Measurements from ENCODE around the gene RIN1. TPM values are rescaled to one million over a fixed set of nuclear protein-coding genes. Genes with fewer than 3 reads are reported as not detected.

The RIN1 gene
- total RNA-seq, 2 experiments from 2014 or later, result 1.5 to 1.6 TPM

Other genes with a start within 250 kb of the RIN1 start
- gene KLC2, start 78.7 kb downstream of the RIN1 start, total RNA-seq, result 10 to 100 TPM; 39.4 to 40.2 TPM
- 100 to 1,000 TPM in 1 of 2 experiments, 10 to 100 TPM in 1; 97.6 to 102 TPM for gene RAB1B, start 67.8 kb downstream of the RIN1 start, total RNA-seq
- 1 to 10 TPM; 1.9 to 2.2 TPM for gene CNIH2, start 58.3 kb downstream of the RIN1 start, total RNA-seq
- gene YIF1A, start 47.3 kb downstream of the RIN1 start, total RNA-seq, result 10 to 100 TPM; 64.1 to 72.4 TPM
- not detected for gene TMEM151A, start 44.5 kb downstream of the RIN1 start, total RNA-seq
- gene CD248, start 19.4 kb downstream of the RIN1 start, total RNA-seq, result 10 to 100 TPM; 11.0 to 11.9 TPM
- 10 to 100 TPM; 47.5 to 48.8 TPM for gene BRMS1, start 8.7 kb upstream of the RIN1 start, total RNA-seq
- gene B4GAT1, start 11.2 kb upstream of the RIN1 start, total RNA-seq, result 10 to 100 TPM in 1 of 2 experiments, 1 to 10 TPM in 1; 9.5 to 10.0 TPM
- gene SLC29A2, start 35.3 kb upstream of the RIN1 start, total RNA-seq, result 1 to 10 TPM; 8.1 to 9.0 TPM
- under 1 TPM in 1 of 2 experiments, not detected in 1; 0.16 TPM for gene NPAS4, start 84.6 kb upstream of the RIN1 start, total RNA-seq
- 100 to 1,000 TPM; 159 to 161 TPM for gene MRPL11, start 102.4 kb upstream of the RIN1 start, total RNA-seq
- gene PELI3, start 130.5 kb upstream of the RIN1 start, total RNA-seq, result 1 to 10 TPM; 5.8 to 6.4 TPM
- 10 to 100 TPM; 70.7 to 75.3 TPM for gene DPP3, start 144.0 kb upstream of the RIN1 start, total RNA-seq
- 10 to 100 TPM in 1 of 2 experiments, 1 to 10 TPM in 1; 7.7 to 13.1 TPM for gene BBS1, start 174.2 kb upstream of the RIN1 start, total RNA-seq
- 10 to 100 TPM in 1 of 2 experiments, 1 to 10 TPM in 1; 9.6 to 10.3 TPM for gene ZDHHC24, start 209.6 kb upstream of the RIN1 start, total RNA-seq
- under 1 TPM; 0.06 to 0.12 TPM for gene ACTN3, start 210.5 kb upstream of the RIN1 start, total RNA-seq
- gene CTSF, start 232.2 kb upstream of the RIN1 start, total RNA-seq, result 1 to 10 TPM; 1.2 to 1.4 TPM

All from activated naive CD8-positive, alpha-beta T cell treated with anti-CD3 and anti-CD28 coated beads for 36 hours (primary cell).